Lower lobe of right lung (tissue), 2 donors: ENCODE data around the gene MINK1. TPM values are rescaled to one million over a fixed set of nuclear protein-coding genes. Genes with fewer than 3 reads are reported as not detected.
"Not testable (repeated sequence)": the region's sequence is repeated elsewhere in the genome, so short reads cannot be mapped to it uniquely, and the experiment has no call there.

ENCODE experiments used
- ATAC-seq, 2 donors: fragments of 200-7000 bp; cut with Tn5 transposase; one replicate each; pipeline ENCODE4 v1.9.1; 2020 to 2022; ENCODE audit warnings: mild to moderate bottlenecking in 2 of 2, moderate library complexity in 2 of 2
- DNase-seq: peaks from one replicate; pipeline ENCODE4 v3.0.0-alpha.2; 2020
- H3K27ac ChIP-seq: fragments of 200-600 bp; one replicate; pipeline ENCODE4 v1.8.0; 2022
- H3K27me3 ChIP-seq: fragments of 200-600 bp; one replicate; pipeline ENCODE4 v1.8.0; 2022; ENCODE audit warnings: low read depth
- H3K36me3 ChIP-seq: fragments of 200-600 bp; one replicate; pipeline ENCODE4 v1.8.0; 2022; ENCODE audit warnings: mild to moderate bottlenecking
- H3K4me1 ChIP-seq: fragments of 200-600 bp; one replicate; pipeline ENCODE4 v1.8.0; 2022
- H3K4me3 ChIP-seq: fragments of 200-600 bp; one replicate; pipeline ENCODE4 v1.8.0; 2022; ENCODE audit warnings: mild to moderate bottlenecking
- H3K9me3 ChIP-seq: fragments of 200-600 bp; one replicate; pipeline ENCODE4 v1.8.0; 2022
- CTCF ChIP-seq: fragments of 200-600 bp; IDR thresholded peaks from one replicate; pipeline ENCODE4 v1.8.0; 2022; ENCODE audit warnings: antibody characterized with exemption, mild to moderate bottlenecking
- intact Hi-C: fragments of 100-400 bp; cut with DNase I; formaldehyde crosslinking; loops from one replicate; pipeline ENCODE4 v1.11.0; 2022
- total RNA-seq: library from RNA; stranded (reverse); fragmentation: NEBNext Ultra II Directional; extraction: Animal tissue kit (Norgen Biotek cat#: 25700); gene quantifications from one replicate; pipeline ENCODE4 v1.2.1, GENCODE V29; 2021
- donor health status: DM: no; HTN: yes; CAD: no; lungs with severe emphysema.

Gene MINK1
- total RNA-seq, 1 donor from 2014 or later, result 155 TPM

- TF ChIP-seq CTCF, result no peak
- H3K4me3 ChIP-seq, result no peak overlapping the region
- intact Hi-C loops, result no loop called here
- no peaks in the 10 kb centered on the region for H3K27me3 ChIP-seq
- peaks cover 11% of the 10 kb centered on the region for H3K4me1 ChIP-seq
- H3K9me3 ChIP-seq, result no peaks in the 10 kb centered on the region
- ATAC-seq, result no peak
- peak; percentile 9 for DNase-seq
- H3K27ac ChIP-seq, result no peak overlapping the region
- H3K36me3 ChIP-seq, result no peaks in the 10 kb centered on the region
Observed at GRCh38 chr17:4919511-4920047, 86.4 kb downstream of the MINK1 start.

- Histone ChIP-seq H3K27me3 (no peaks in the 10 kb centered on the region), H3K4me1 (peaks cover 11% of the 10 kb centered on the region), H3K9me3 (no peaks in the 10 kb centered on the region), H3K36me3 (no peaks in the 10 kb centered on the region), H3K27ac (peak overlapping the region; percentile 24), H3K4me3 (no peak overlapping the region)
- ATAC-seq (peak; percentile 77 to 93), DNase-seq (peak; percentile 84)
- intact Hi-C loops, result no loop called here
- TF ChIP-seq CTCF, result no peak
Observed at GRCh38 chr17:4920351-4921048, 87.4 kb downstream of the MINK1 start.

GRCh38 chr17:4921320-4921719 lies 88.2 kb downstream of the MINK1 start:
- intact Hi-C loops, result no loop called here
- DNase-seq (no peak), ATAC-seq (no peak)
- Histone ChIP-seq H3K27ac (no peak overlapping the region), H3K4me3 (no peak overlapping the region), H3K4me1 (peaks cover 11% of the 10 kb centered on the region), H3K36me3 (no peaks in the 10 kb centered on the region), H3K9me3 (no peaks in the 10 kb centered on the region), H3K27me3 (no peaks in the 10 kb centered on the region)
- TF ChIP-seq CTCF, result no peak

- peak; percentile 19 for DNase-seq
Observed at GRCh38 chr17:4926577-4927335, 93.6 kb downstream of the MINK1 start.

GRCh38 chr17:4928881-4929280 lies 95.7 kb downstream of the MINK1 start:
- no peaks in the 10 kb centered on the region for H3K4me1 ChIP-seq
- H3K27me3 ChIP-seq, result no peaks in the 10 kb centered on the region
- H3K27ac ChIP-seq, result no peak overlapping the region
- no peaks in the 10 kb centered on the region for H3K9me3 ChIP-seq
- no peaks in the 10 kb centered on the region for H3K36me3 ChIP-seq
- intact Hi-C loops, result no loop called here
- H3K4me3 ChIP-seq, result no peak overlapping the region
- no peak for TF ChIP-seq CTCF
- DNase-seq (no peak), ATAC-seq (no peak)

More at GRCh38 chr17:4926577-4927335, 93.6 kb downstream of the MINK1 start:
- H3K9me3 ChIP-seq, H3K36me3 ChIP-seq, H3K27me3 ChIP-seq, ATAC-seq, H3K4me3 ChIP-seq, H3K4me1 ChIP-seq, intact Hi-C loops, H3K27ac ChIP-seq: not testable (repeated sequence)

GRCh38 chr17:4931963-4932362 lies 98.8 kb downstream of the MINK1 start, which contains the start of gene GP1BA:
Gene GP1BA (plus strand): TSS chr17:4932277. CDS start chr17:4932605, 328 bp downstream.
- intact Hi-C loops, result no loop called here
- no peak for ATAC-seq

More at GRCh38 chr17:4931963-4932362, 98.8 kb downstream of the MINK1 start, which contains the start of gene GP1BA:
- Histone ChIP-seq H3K4me3 (no peak within 1 kb of the TSS), H3K4me1 (peaks cover 8% of the 10 kb centered on the region), H3K9me3 (no peaks in the 10 kb centered on the region), H3K27ac (no peak within 1 kb of the TSS), H3K27me3 (no peaks in the 10 kb centered on the region), H3K36me3 (peaks cover 12% of the 10 kb centered on the region)
- no peak for DNase-seq
- TF ChIP-seq CTCF, result no peak
